A549 (cell line): Measurements from ENCODE around the gene ZNF774. TPM values are rescaled to one million over a fixed set of nuclear protein-coding genes. Genes with fewer than 3 reads are reported as not detected.

Experiments used
- ATAC-seq, 2 experiments: fragments of 200-7000 bp in 1 of 2; fragments of >200 bp in 1 of 2; cut with Nextera tagmentation in 1 of 2; cut with Tn5 transposase in 1 of 2; 3 replicates each; pipeline versions ENCODE4 v1.8.0 to v1.9.1; 2018 to 2020; ENCODE audit warnings: mild to moderate bottlenecking in 1 of 2, moderate library complexity in 1 of 2
- CTCF ChIA-PET: fragments of 300-600 bp; sonication (Branson Sonifier 250); formaldehyde crosslinking; extraction: SDS; loops from one replicate; lab custom pipeline; 2021; ENCODE audit warnings: antibody characterized with exemption, inconsistent platforms; lab: Yijun Ruan, JAX
- POLR2A ChIA-PET: fragments of 350-600 bp; formaldehyde crosslinking; extraction: SDS; loops from one replicate; lab custom pipeline; 2021; ENCODE audit warnings: antibody characterized with exemption, inconsistent platforms; lab: Yijun Ruan, JAX
- DNase-seq, 2 experiments: peaks; one replicate each; pipeline versions ENCODE4 v3.0.0 to v3.0.0-alpha.2; 2011 to 2016; ENCODE audit warnings: low read depth in 1 of 2, low spot score in 1 of 2
- FAIRE-seq: peaks from 2 replicates; lab custom pipeline; 2011; peaks lifted over from hg19 to GRCh38; lab: Jason Lieb, UNC
- H3K27ac ChIP-seq, 2 experiments: fragments of >200 bp; sonication (Bioruptor Twin); formaldehyde crosslinking; 3 replicates each; pipeline ENCODE4 v1.5.1; 2016 to 2017
- H3K4me1 ChIP-seq: fragments of >200 bp; sonication (Bioruptor Twin); formaldehyde crosslinking; 3 replicates; pipeline ENCODE4 v1.6.1; 2016
- H3K4me2 ChIP-seq: fragments of >200 bp; sonication (Bioruptor Twin); formaldehyde crosslinking; 3 replicates; pipeline ENCODE4 v1.6.1; 2016
- H3K4me3 ChIP-seq: fragments of >200 bp; sonication (Bioruptor Twin); formaldehyde crosslinking; 3 replicates; pipeline ENCODE4 v1.5.1; 2016
- H3K9me3 ChIP-seq: fragments of >200 bp; sonication (Bioruptor Twin); formaldehyde crosslinking; 3 replicates; pipeline ENCODE4 v1.6.1; 2016
- CBX8 ChIP-seq: fragments of 200-600 bp; sonication (generic); IDR thresholded peaks from 2 replicates; pipeline ENCODE4 v1.6.1; 2016
- CHD4 ChIP-seq: fragments of 200-600 bp; sonication (generic); IDR thresholded peaks from 2 replicates; pipeline ENCODE4 v1.6.1; 2016; ENCODE audit warnings: antibody characterized with exemption, mild to moderate bottlenecking, borderline replicate concordance
- EHF ChIP-seq: fragments of 250-450 bp; sonication (Bioruptor Pico); IDR thresholded peaks from 2 replicates; pipeline ENCODE4 v1.5.0; 2020; ENCODE audit warnings: mild to moderate bottlenecking
- EHMT2 ChIP-seq: fragments of 200-600 bp; sonication (generic); IDR thresholded peaks from 2 replicates; pipeline ENCODE4 v1.6.1; 2016; ENCODE audit warnings: antibody characterized with exemption, low read depth, mild to moderate bottlenecking, moderate library complexity
- ELK1 ChIP-seq: fragments of 150-350 bp; IDR thresholded peaks from 2 replicates; pipeline ENCODE4 v1.6.1; 2014; ENCODE audit warnings: low read depth, mild to moderate bottlenecking, low read length
- FOSL2 ChIP-seq, 2 experiments: fragments of 450-650 bp in 1 of 2; fragments of >200 bp in 1 of 2; sonication (Bioruptor Twin) in 1 of 2; formaldehyde crosslinking; IDR thresholded peaks; 2 replicates each; pipeline versions ENCODE4 v1.5.0 to v1.6.1; 2016 to 2020; ENCODE audit warnings: mild to moderate bottlenecking in 1 of 2, moderate library complexity in 1 of 2
- HDAC2 ChIP-seq: fragments of 200-600 bp; sonication (generic); IDR thresholded peaks from 2 replicates; pipeline ENCODE4 v1.6.1; 2016
- HOXA7 ChIP-seq: fragments of 250-450 bp; sonication (Bioruptor Pico); IDR thresholded peaks from 2 replicates; pipeline ENCODE4 v1.5.0; 2020; ENCODE audit warnings: mild to moderate bottlenecking, moderate library complexity
- HOXB5 ChIP-seq: fragments of 250-450 bp; sonication (Bioruptor Pico); IDR thresholded peaks from 2 replicates; pipeline ENCODE4 v1.5.0; 2020; ENCODE audit warnings: mild to moderate bottlenecking, moderate library complexity
- JUN ChIP-seq, 2 experiments: fragments of >200 bp; sonication (Bioruptor Twin); formaldehyde crosslinking; IDR thresholded peaks; 2 replicates in 1 of 2; 3 replicates in 1 of 2; pipeline ENCODE4 v1.6.1; 2016 to 2017
- JUNB ChIP-seq: fragments of >200 bp; sonication (Bioruptor Twin); formaldehyde crosslinking; IDR thresholded peaks from 2 replicates; pipeline ENCODE4 v1.6.1; 2016
- KDM1A ChIP-seq: fragments of 200-600 bp; sonication (generic); IDR thresholded peaks from 2 replicates; pipeline ENCODE4 v1.6.1; 2016; ENCODE audit warnings: low read depth, mild to moderate bottlenecking
- MAX ChIP-seq: IDR thresholded peaks from 2 replicates; pipeline ENCODE4 v1.6.1; 2012
- NFE2L2 ChIP-seq: fragments of 150-350 bp; conservative IDR thresholded peaks from 2 replicates; pipeline ENCODE4 v1.6.1; 2014; ENCODE audit warnings: low read length
- PHF8 ChIP-seq: fragments of 200-600 bp; sonication (generic); IDR thresholded peaks from 2 replicates; pipeline ENCODE4 v1.6.1; 2016; ENCODE audit warnings: low read depth, mild to moderate bottlenecking, antibody characterized with exemption, moderate library complexity, borderline replicate concordance
- RAD21 ChIP-seq, 2 experiments: fragments of >200 bp in 1 of 2; sonication (Bioruptor Twin) in 1 of 2; formaldehyde crosslinking in 1 of 2; IDR thresholded peaks in 1 of 2; conservative IDR thresholded peaks in 1 of 2; 2 replicates in 1 of 2; 3 replicates in 1 of 2; pipeline ENCODE4 v1.6.1; 2012 to 2018; ENCODE audit warnings: inconsistent platforms in 1 of 2
- RCOR1 ChIP-seq: fragments of 150-350 bp; IDR thresholded peaks from 2 replicates; pipeline ENCODE4 v1.6.1; 2014; ENCODE audit warnings: antibody characterized with exemption, low read length, low read depth
- RFX5 ChIP-seq: fragments of 450-650 bp; IDR thresholded peaks from 2 replicates; pipeline ENCODE4 v1.7.1; 2014; ENCODE audit warnings: antibody characterized with exemption, mild to moderate bottlenecking, moderate library complexity
- SMC3 ChIP-seq: fragments of >200 bp; sonication (Bioruptor Twin); formaldehyde crosslinking; IDR thresholded peaks from 3 replicates; pipeline ENCODE4 v1.6.1; 2018; ENCODE audit warnings: inconsistent platforms
- ZC3H11A ChIP-seq: fragments of 450-650 bp; IDR thresholded peaks from 2 replicates; pipeline ENCODE4 v1.6.1; 2014; ENCODE audit warnings: antibody characterized with exemption, mild to moderate bottlenecking
- ZSCAN20 ChIP-seq: fragments of 250-450 bp; sonication (Bioruptor Pico); IDR thresholded peaks from 2 replicates; pipeline ENCODE4 v1.8.0; 2022; ENCODE audit warnings: mild to moderate bottlenecking, moderate library complexity
- WGBS: methylation state at CpG from one replicate; pipeline ENCODE4 v1.1.6; 2017; ENCODE audit errors: missing lambda C conversion rate; 5-methylcytosine and 5-hydroxymethylcytosine counted together
- polyA plus RNA-seq, 4 experiments: library from polyadenylated mRNA; depleted of rRNA in 3 of 4; stranded (reverse); fragments of >200 nt; fragmentation: RNase III in 1 of 4; extraction: RNeasy Plus Mini Kit Qiagen cat#74134 plus additional on column Dnase treatment in 1 of 4; gene quantifications; 2 replicates in 3 of 4; 3 replicates in 1 of 4; pipeline ENCODE4 v1.2.3, GENCODE V29; 2011 to 2017

Gene ZNF774
- polyA plus RNA-seq, 2 of the 4 experiments (the other 2 are of a cell fraction) = 1.2 to 1.3 TPM

GRCh38 chr15:90388462-90389380, 36.6 kb downstream of the ZNF774 start:
- H3K4me1 ChIP-seq = peaks cover 10% of the 10 kb centered on the region; the same call in 2 of the 3 replicates
- TF ChIP-seq MAX = peak; percentile 10; the same call in 1 of the 2 replicates
- 0 out of 3 replicates have a peak, but pooled peaks have one; percentile 17 for TF ChIP-seq SMC3
- peak in 1 of 2 experiments; percentile 51; a peak in 3 of 5 replicates for TF ChIP-seq JUN (IDR thresholded peaks at IDR 0.05)
- no peak for TF ChIP-seq JUNB
- TF ChIP-seq CBX8 = no peak
- no peak for TF ChIP-seq FOSL2 (IDR thresholded peaks at IDR 0.05)
- TF ChIP-seq FOSL2 (CRISPR knock-in tag; IDR thresholded peaks at IDR 0.05) = 0 out of 2 replicates have a peak, but pooled peaks have one; percentile 7
- TF ChIP-seq RAD21 (conservative IDR thresholded peaks at IDR 0.05 in 1 of 2, IDR thresholded peaks at IDR 0.05 in 1 of 2) = peak in 1 of 2 experiments; percentile 23; a peak in 1 of 5 replicates
- TF ChIP-seq PHF8 = 0 out of 2 replicates have a peak, but pooled peaks have one; percentile 45
- no peak for TF ChIP-seq NFE2L2
- FAIRE-seq = no peak
- DNase-seq = peak; percentile 66 to 70
- H3K27ac ChIP-seq = peak overlapping the region; percentile 93 to 95
- CTCF ChIA-PET = interaction anchor here (0.7 to 4.7 kb wide), 10 partner anchors 9 to 150 kb away, joined by 3 to 22 read pairs (median 6); no protein-coding TSS in a partner anchor
- H3K4me2 ChIP-seq = peak overlapping the region; percentile 92
- WGBS = 1% methylated on average over 26 of the region's 52 CpGs
- POLR2A ChIA-PET = interaction anchor here (0.6 to 2.2 kb wide), 31 partner anchors 8 to 606 kb away, joined by 3 to 52 read pairs (median 5); partner anchors contain the start of genes PRC1, TTLL13 and ZNF774
- peak overlapping the region; percentile 78 for H3K4me3 ChIP-seq
- peak; percentile 71 to 75 for ATAC-seq
- H3K9me3 ChIP-seq = no peaks in the 10 kb centered on the region

GRCh38 chr15:90389513-90389912, 37.4 kb downstream of the ZNF774 start:
- TF ChIP-seq ELK1 (no peak), MAX (no peak), ZSCAN20 (CRISPR knock-in tag) (no peak), EHF (CRISPR knock-in tag) (no peak), HOXA7 (no peak), CHD4 (no peak), CBX8 (no peak), RFX5 (no peak), EHMT2 (no peak), JUN (IDR thresholded peaks at IDR 0.05) (no peak), KDM1A (no peak), RCOR1 (no peak), SMC3 (no peak), ZC3H11A (no peak), NFE2L2 (no peak), HOXB5 (CRISPR knock-in tag) (no peak), HDAC2 (no peak)
- TF ChIP-seq, all 56 proteins: peak for 0
- POLR2A ChIA-PET = interaction anchor here (2.2 kb wide), 1 partner anchor 12 kb away, joined by 52 read pairs; no protein-coding TSS in a partner anchor
- CTCF ChIA-PET = interaction anchor here (0.7 to 2.6 kb wide), 4 partner anchors 11 to 151 kb away, joined by 3 to 18 read pairs (median 6); no protein-coding TSS in a partner anchor
- ATAC-seq = no peak
- H3K4me2 ChIP-seq = peak overlapping the region; percentile 92
- peaks cover 10% of the 10 kb centered on the region; the same call in 2 of the 3 replicates for H3K4me1 ChIP-seq
- peak overlapping the region; percentile 93 to 95; a peak in 5 of 6 replicates for H3K27ac ChIP-seq
- peak overlapping the region; percentile 78 for H3K4me3 ChIP-seq
- WGBS = 71% methylated on average over 6 of the region's 6 CpGs
- no peak for DNase-seq
- H3K9me3 ChIP-seq = no peaks in the 10 kb centered on the region
- FAIRE-seq = no peak
